Neural cell (in vitro differentiated cells): ENCODE measurements around the gene NEDD4L.

Experiments
- EP300 ChIP-seq: fragments of 450-650 bp; conservative IDR thresholded peaks from 2 replicates; pipeline ENCODE4 v1.6.1; 2014; ENCODE audit warnings: antibody characterized with exemption, mild to moderate bottlenecking, moderate library complexity; ENCODE audit not compliant: poor library complexity, severe bottlenecking
- EZH2 ChIP-seq: fragments of 200-600, 300-800 bp; shearing (Covaris generic), sonication (generic); IDR thresholded peaks from 2 replicates; pipeline ENCODE4 v1.6.1; 2014; ENCODE audit warnings: antibody characterized with exemption, low read length, borderline replicate concordance, mild to moderate bottlenecking; ENCODE audit not compliant: insufficient read depth, poor library complexity, severe bottlenecking
- MXI1 ChIP-seq: fragments of 450-650 bp; conservative IDR thresholded peaks from 2 replicates; pipeline ENCODE4 v1.6.1; 2014; ENCODE audit warnings: antibody characterized with exemption, mild to moderate bottlenecking; ENCODE audit not compliant: poor library complexity, severe bottlenecking
- POLR2AphosphoS5 ChIP-seq: IDR thresholded peaks from 2 replicates; pipeline ENCODE4 v1.6.1; 2012
- RAD21 ChIP-seq: fragments of 450-650 bp; conservative IDR thresholded peaks from 2 replicates; pipeline ENCODE4 v1.6.1; 2014; ENCODE audit warnings: antibody characterized with exemption, mild to moderate bottlenecking, moderate library complexity
- REST ChIP-seq: IDR thresholded peaks from 2 replicates; pipeline ENCODE4 v1.6.1; 2012; ENCODE audit warnings: borderline replicate concordance
- SMC3 ChIP-seq: fragments of 450-650 bp; conservative IDR thresholded peaks from 2 replicates; pipeline ENCODE4 v1.6.1; 2014; ENCODE audit warnings: antibody characterized with exemption, mild to moderate bottlenecking, moderate library complexity; ENCODE audit not compliant: poor library complexity
- TAF1 ChIP-seq: IDR thresholded peaks from 2 replicates; pipeline ENCODE4 v1.6.1; 2012; ENCODE audit warnings: low read depth
- TF ChIP-seq, protein P1 (sequence below): fragments of 450-650 bp; IDR thresholded peaks from 2 replicates; pipeline ENCODE4 v1.5.1; 2014; ENCODE audit warnings: antibody characterized with exemption, mild to moderate bottlenecking, moderate library complexity; ENCODE audit not compliant: poor library complexity, severe bottlenecking

- TF ChIP-seq REST (no peak), EZH2 (no peak), EP300 (no peak), POLR2AphosphoS5 (no peak), MXI1 (no peak), SMC3 (no peak), TAF1 (no peak), RAD21 (no peak)
- TF ChIP-seq, protein P1, sequence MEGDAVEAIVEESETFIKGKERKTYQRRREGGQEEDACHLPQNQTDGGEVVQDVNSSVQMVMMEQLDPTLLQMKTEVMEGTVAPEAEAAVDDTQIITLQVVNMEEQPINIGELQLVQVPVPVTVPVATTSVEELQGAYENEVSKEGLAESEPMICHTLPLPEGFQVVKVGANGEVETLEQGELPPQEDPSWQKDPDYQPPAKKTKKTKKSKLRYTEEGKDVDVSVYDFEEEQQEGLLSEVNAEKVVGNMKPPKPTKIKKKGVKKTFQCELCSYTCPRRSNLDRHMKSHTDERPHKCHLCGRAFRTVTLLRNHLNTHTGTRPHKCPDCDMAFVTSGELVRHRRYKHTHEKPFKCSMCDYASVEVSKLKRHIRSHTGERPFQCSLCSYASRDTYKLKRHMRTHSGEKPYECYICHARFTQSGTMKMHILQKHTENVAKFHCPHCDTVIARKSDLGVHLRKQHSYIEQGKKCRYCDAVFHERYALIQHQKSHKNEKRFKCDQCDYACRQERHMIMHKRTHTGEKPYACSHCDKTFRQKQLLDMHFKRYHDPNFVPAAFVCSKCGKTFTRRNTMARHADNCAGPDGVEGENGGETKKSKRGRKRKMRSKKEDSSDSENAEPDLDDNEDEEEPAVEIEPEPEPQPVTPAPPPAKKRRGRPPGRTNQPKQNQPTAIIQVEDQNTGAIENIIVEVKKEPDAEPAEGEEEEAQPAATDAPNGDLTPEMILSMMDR, result no peak
These were observed 259.3 kb downstream of the NEDD4L start for GRCh38 chr18:58303363-58303762.
